ENCODE results near the gene MUC22. TPM values are rescaled to one million over a fixed set of nuclear protein-coding genes. Genes with fewer than 3 reads are reported as not detected.
"Not testable (repeated sequence)": the region's sequence is repeated elsewhere in the genome, so short reads cannot be mapped to it uniquely, and the experiment has no call there.

Gene MUC22
- total RNA-seq, 1 donor from 2014 or later: not detected

- intact Hi-C loops (cut with DNase I): no loop called here
- Histone ChIP-seq H3K36me3 (no peaks in the 10 kb centered on the region), H3K27ac (no peak overlapping the region), H3K4me1 (no peaks in the 10 kb centered on the region), H3K27me3 (no peaks in the 10 kb centered on the region), H3K9me3 (no peaks in the 10 kb centered on the region), H3K4me3 (no peak overlapping the region)
- no peak for TF ChIP-seq CTCF (IDR thresholded peaks at IDR 0.05)
- no peak for DNase-seq (ENCODE audit: low spot score in 2 of 2)
Observed at GRCh38 chr6:31065556-31065955, 55.3 kb downstream of the MUC22 start.

GRCh38 chr6:31067028-31067427 is 56.8 kb downstream of the MUC22 start:
- H3K9me3 ChIP-seq; intact Hi-C loops (cut with DNase I); H3K27ac ChIP-seq; H3K4me3 ChIP-seq; H3K4me1 ChIP-seq; DNase-seq (ENCODE audit: low spot score in 2 of 2); H3K27me3 ChIP-seq; H3K36me3 ChIP-seq: not testable (repeated sequence)

GRCh38 chr6:31067891-31068668 is 57.8 kb downstream of the MUC22 start:
- intact Hi-C loops (cut with DNase I); H3K4me3 ChIP-seq; H3K27ac ChIP-seq; H3K36me3 ChIP-seq; DNase-seq (ENCODE audit: low spot score in 2 of 2); H3K4me1 ChIP-seq; H3K27me3 ChIP-seq; H3K9me3 ChIP-seq: not testable (repeated sequence)

GRCh38 chr6:31068669-31069340 is 58.5 kb downstream of the MUC22 start:
- H3K27me3 ChIP-seq: no peaks in the 10 kb centered on the region
- H3K4me3 ChIP-seq: no peak overlapping the region
- no peak overlapping the region for H3K27ac ChIP-seq
- no peaks in the 10 kb centered on the region for H3K9me3 ChIP-seq
- H3K36me3 ChIP-seq: no peaks in the 10 kb centered on the region
- H3K4me1 ChIP-seq: peaks cover 0 to 5% of the 10 kb centered on the region in 2 donors
- TF ChIP-seq CTCF (IDR thresholded peaks at IDR 0.05): peak; percentile 55 to 67 (median 59)
- DNase-seq (ENCODE audit: low spot score in 2 of 2): peak in 1 of 2 donors; percentile 77
- intact Hi-C loops (cut with DNase I): loop anchor here (1.0 kb wide), 1 partner anchor 154 kb away; no protein-coding TSS in a partner anchor

- intact Hi-C loops (cut with DNase I): no loop called here
- TF ChIP-seq CTCF (IDR thresholded peaks at IDR 0.05): peak in 1 of 3 experiments; percentile 25
- H3K27me3 ChIP-seq: no peaks in the 10 kb centered on the region
- no peaks in the 10 kb centered on the region for H3K36me3 ChIP-seq
- no peak overlapping the region for H3K27ac ChIP-seq
- peaks cover 0 to 5% of the 10 kb centered on the region in 2 donors for H3K4me1 ChIP-seq
- H3K9me3 ChIP-seq: no peaks in the 10 kb centered on the region
- DNase-seq (ENCODE audit: low spot score in 2 of 2): no peak
- H3K4me3 ChIP-seq: no peak overlapping the region
Observed at GRCh38 chr6:31070711-31071197, 60.5 kb downstream of the MUC22 start.

- DNase-seq (ENCODE audit: low spot score in 2 of 2): no peak
- no peak overlapping the region for H3K27ac ChIP-seq
- no peaks in the 10 kb centered on the region for H3K9me3 ChIP-seq
- TF ChIP-seq CTCF (IDR thresholded peaks at IDR 0.05): no peak
- H3K36me3 ChIP-seq: no peaks in the 10 kb centered on the region
- H3K27me3 ChIP-seq: no peaks in the 10 kb centered on the region
- intact Hi-C loops (cut with DNase I): no loop called here
- H3K4me1 ChIP-seq: peaks cover 0 to 6% of the 10 kb centered on the region in 2 donors
- H3K4me3 ChIP-seq: no peak overlapping the region
Observed at GRCh38 chr6:31074401-31074800, 64.1 kb downstream of the MUC22 start.
